Skeletal muscle tissue (tissue), 4 donors: ENCODE data around the gene CFI. TPM values are rescaled to one million over a fixed set of nuclear protein-coding genes. Genes with fewer than 3 reads are reported as not detected.

Experiments
- H3K27ac ChIP-seq: one replicate; pipeline ENCODE4 v1.7.0; 2013; ENCODE audit warnings: mild to moderate bottlenecking, low read depth, low read length, inconsistent platforms
- H3K27me3 ChIP-seq, 3 donors: one replicate each; pipeline ENCODE4 v1.7.0; 2013; ENCODE audit warnings: low read length in 3 of 3; ENCODE audit not compliant: control insufficient read depth in 3 of 3, insufficient read depth in 3 of 3
- H3K36me3 ChIP-seq, 3 donors: one replicate each; pipeline ENCODE4 v1.7.0; 2013; ENCODE audit warnings: low read length in 3 of 3; ENCODE audit not compliant: control insufficient read depth in 3 of 3, insufficient read depth in 3 of 3
- H3K4me1 ChIP-seq, 3 donors: one replicate each; pipeline ENCODE4 v1.7.0; 2013; ENCODE audit warnings: low read length in 3 of 3, mild to moderate bottlenecking in 3 of 3; ENCODE audit not compliant: control insufficient read depth in 3 of 3, insufficient read depth in 3 of 3
- H3K4me3 ChIP-seq, 3 donors: one replicate each; pipeline ENCODE4 v1.7.0; 2013; ENCODE audit warnings: low read length in 3 of 3
- H3K9ac ChIP-seq, 3 donors: one replicate each; pipeline ENCODE4 v1.7.0; 2013; ENCODE audit warnings: low read length in 3 of 3, mild to moderate bottlenecking in 3 of 3, moderate library complexity in 2 of 3, low read depth in 1 of 3
- H3K9me3 ChIP-seq, 3 donors: one replicate each; pipeline ENCODE4 v1.7.0; 2013; ENCODE audit warnings: low read length in 3 of 3; ENCODE audit not compliant: control insufficient read depth in 3 of 3
- total RNA-seq: library from RNA; depleted of rRNA; stranded (reverse); fragments of >200 nt; gene quantifications from one replicate; pipeline ENCODE4 v1.2.3, GENCODE V29; 2014
- donor health status: Osteomylitis.

Gene CFI
- total RNA-seq, 1 donor from 2014 or later: 5.7 TPM

GRCh38 chr4:109754093-109754857 lies 47.5 kb downstream of the CFI start:
- Histone ChIP-seq H3K27ac (no peak overlapping the region), H3K4me3 (no peak overlapping the region), H3K9ac (no peak overlapping the region), H3K27me3 (no peaks in the 10 kb centered on the region), H3K4me1 (no peaks in the 10 kb centered on the region), H3K9me3 (no peaks in the 10 kb centered on the region), H3K36me3 (no peaks in the 10 kb centered on the region)

GRCh38 chr4:109752525-109752924 lies 49.3 kb downstream of the CFI start:
- Histone ChIP-seq H3K4me3 (no peak overlapping the region), H3K9ac (no peak overlapping the region), H3K27ac (no peak overlapping the region), H3K27me3 (no peaks in the 10 kb centered on the region), H3K9me3 (no peaks in the 10 kb centered on the region), H3K4me1 (no peaks in the 10 kb centered on the region), H3K36me3 (no peaks in the 10 kb centered on the region)

GRCh38 chr4:109751852-109752251 lies 49.9 kb downstream of the CFI start:
- H3K27me3 ChIP-seq: no peaks in the 10 kb centered on the region
- no peak overlapping the region for H3K9ac ChIP-seq
- no peak overlapping the region for H3K4me3 ChIP-seq
- H3K9me3 ChIP-seq: no peaks in the 10 kb centered on the region
- H3K36me3 ChIP-seq: no peaks in the 10 kb centered on the region
- no peaks in the 10 kb centered on the region for H3K4me1 ChIP-seq
- H3K27ac ChIP-seq: no peak overlapping the region

- Histone ChIP-seq H3K9ac (no peak overlapping the region), H3K4me3 (no peak overlapping the region), H3K4me1 (no peaks in the 10 kb centered on the region), H3K9me3 (no peaks in the 10 kb centered on the region), H3K27me3 (no peaks in the 10 kb centered on the region), H3K27ac (no peak overlapping the region), H3K36me3 (no peaks in the 10 kb centered on the region)
Observed at GRCh38 chr4:109750652-109751244, 51.1 kb downstream of the CFI start.

- H3K27me3 ChIP-seq: no peaks in the 10 kb centered on the region
- H3K36me3 ChIP-seq: no peaks in the 10 kb centered on the region
- H3K4me1 ChIP-seq: no peaks in the 10 kb centered on the region
- no peaks in the 10 kb centered on the region for H3K9me3 ChIP-seq
- H3K9ac ChIP-seq: no peak overlapping the region
- H3K27ac ChIP-seq: no peak overlapping the region
- H3K4me3 ChIP-seq: no peak overlapping the region
Observed at GRCh38 chr4:109749388-109750082, 52.3 kb downstream of the CFI start.

- Histone ChIP-seq H3K4me1 (no peaks in the 10 kb centered on the region), H3K27ac (no peak overlapping the region), H3K9ac (no peak overlapping the region), H3K36me3 (no peaks in the 10 kb centered on the region), H3K9me3 (no peaks in the 10 kb centered on the region), H3K4me3 (no peak overlapping the region), H3K27me3 (no peaks in the 10 kb centered on the region)
Observed at GRCh38 chr4:109748114-109748513, 53.7 kb downstream of the CFI start.

GRCh38 chr4:109746728-109747127 lies 55.1 kb downstream of the CFI start:
- H3K4me3 ChIP-seq: no peak overlapping the region

GRCh38 chr4:109745830-109746229 lies 56.0 kb downstream of the CFI start:
- no peaks in the 10 kb centered on the region for H3K4me1 ChIP-seq
- no peaks in the 10 kb centered on the region for H3K9me3 ChIP-seq
- H3K36me3 ChIP-seq: no peaks in the 10 kb centered on the region
- H3K4me3 ChIP-seq: no peak overlapping the region
- H3K9ac ChIP-seq: no peak overlapping the region
- no peaks in the 10 kb centered on the region for H3K27me3 ChIP-seq
- no peak overlapping the region for H3K27ac ChIP-seq

More at GRCh38 chr4:109746728-109747127, 55.1 kb downstream of the CFI start:
- no peaks in the 10 kb centered on the region for H3K9me3 ChIP-seq
- H3K4me1 ChIP-seq: no peaks in the 10 kb centered on the region
- no peaks in the 10 kb centered on the region for H3K27me3 ChIP-seq
- H3K27ac ChIP-seq: no peak overlapping the region
- no peak overlapping the region for H3K9ac ChIP-seq
- H3K36me3 ChIP-seq: no peaks in the 10 kb centered on the region

- H3K27ac ChIP-seq: no peak overlapping the region
Observed at GRCh38 chr4:109739547-109739946, 62.3 kb downstream of the CFI start.

More at GRCh38 chr4:109739547-109739946, 62.3 kb downstream of the CFI start:
- Histone ChIP-seq H3K27me3 (no peaks in the 10 kb centered on the region), H3K9me3 (no peaks in the 10 kb centered on the region), H3K4me1 (no peaks in the 10 kb centered on the region), H3K9ac (no peak overlapping the region), H3K4me3 (no peak overlapping the region), H3K36me3 (no peaks in the 10 kb centered on the region)
